Sigmoid colon (tissue), 7 donors: ENCODE results near the gene MAP3K7. TPM values are rescaled to one million over a fixed set of nuclear protein-coding genes. Genes with fewer than 3 reads are reported as not detected.

Experiments used
- DNase-seq: peaks from one replicate; pipeline ENCODE4 v3.0.0-alpha.2; 2019
- H3K27ac ChIP-seq, 4 donors: fragments of 200-600 bp; sonication (generic); one replicate each; pipeline ENCODE4 v1.5.1; 2016 to 2019; ENCODE audit warnings: mild to moderate bottlenecking in 1 of 4
- H3K27me3 ChIP-seq, 3 donors: fragments of 200-600 bp; sonication (generic); one replicate each; pipeline ENCODE4 v1.5.1; 2019; ENCODE audit warnings: mild to moderate bottlenecking in 1 of 3
- H3K36me3 ChIP-seq, 4 donors: fragments of 200-600 bp; sonication (generic); one replicate each; pipeline ENCODE4 v1.5.1; 2016 to 2019
- H3K4me1 ChIP-seq, 4 donors: fragments of 200-600 bp; sonication (generic); one replicate each; pipeline ENCODE4 v1.5.1; 2017 to 2019
- H3K4me3 ChIP-seq, 4 donors: fragments of 200-600 bp; sonication (generic); one replicate each; pipeline ENCODE4 v1.5.1; 2017 to 2019; ENCODE audit warnings: mild to moderate bottlenecking in 2 of 4, moderate library complexity in 1 of 4
- H3K9me3 ChIP-seq, 4 donors: fragments of 200-600 bp in 3 of 4; sonication (generic) in 3 of 4; one replicate each; pipeline versions ENCODE4 v1.5.1 to v1.6.1; 2013 to 2019
- CTCF ChIP-seq, 4 experiments: fragments of 450-650 bp in 3 of 4; fragments of 200-600 bp in 1 of 4; IDR thresholded peaks; one replicate each; pipeline ENCODE4 v1.5.1; 2016 to 2019; ENCODE audit warnings: antibody characterized with exemption in 4 of 4, mild to moderate bottlenecking in 3 of 4, moderate library complexity in 2 of 4
- EP300 ChIP-seq, 4 donors: sonication (generic); formaldehyde crosslinking; IDR thresholded peaks; one replicate each; pipeline ENCODE4 v1.6.1; 2017; ENCODE audit warnings: antibody characterized with exemption in 4 of 4
- POLR2A ChIP-seq, 2 donors: fragments of 450-650 bp; IDR thresholded peaks; one replicate each; pipeline ENCODE4 v1.6.1; 2016; ENCODE audit warnings: antibody characterized with exemption in 2 of 2, mild to moderate bottlenecking in 2 of 2, moderate library complexity in 2 of 2
- POLR2AphosphoS5 ChIP-seq, 4 donors: sonication (generic); formaldehyde crosslinking; IDR thresholded peaks; one replicate each; pipeline ENCODE4 v1.6.1; 2017; ENCODE audit warnings: antibody characterized with exemption in 4 of 4
- WGBS, 2 donors: extraction: QIAGEN DNeasy Blood & Tissue Kit; methylation state at CpG; one replicate each; pipeline ENCODE4 v1.1.7; 2013; 5-methylcytosine and 5-hydroxymethylcytosine counted together
- intact Hi-C: fragments of 100-400 bp; cut with DNase I; formaldehyde crosslinking; loops from one replicate; pipeline ENCODE4 v1.15.1; 2023
- polyA plus RNA-seq, 3 donors: library from polyadenylated mRNA; stranded (reverse); fragments of 200-250 nt; gene quantifications; one replicate each; pipeline ENCODE4 v1.2.3, GENCODE V29; 2013
- total RNA-seq, 4 donors: library from RNA; depleted of rRNA; stranded (reverse); fragments of >200 nt; gene quantifications; one replicate each; pipeline ENCODE4 v1.1.0, GENCODE V29; 2016
- donor health status: healthy with polysubstance abuse.
- donor health status: Bipolar disorder and iron deficiency.
- donor health status: healthy.

MAP3K7 gene
- total and polyA plus RNA-seq, 7 donors: 7.9 to 25.3 (median 21.2) TPM

- intact Hi-C loops: no loop called here
- peaks cover 0 to 97% (median 24%) of the 10 kb centered on the region in 4 donors for H3K36me3 ChIP-seq
- 90 to 92% methylated on average over 6 of the region's 6 CpGs for WGBS, 2 donors
These were observed 70.7 kb downstream of the MAP3K7 start for GRCh38 chr6:90516074-90516660.

GRCh38 chr6:90514496-90514895, 72.4 kb downstream of the MAP3K7 start:
- WGBS, 2 donors: 75 to 84% methylated on average over 3 of the region's 3 CpGs

More at GRCh38 chr6:90516074-90516660, 70.7 kb downstream of the MAP3K7 start:
- TF ChIP-seq POLR2AphosphoS5 (IDR thresholded peaks at IDR 0.05): no peak
- TF ChIP-seq CTCF (IDR thresholded peaks at IDR 0.05): no peak
- TF ChIP-seq POLR2A (IDR thresholded peaks at IDR 0.05): no peak
- TF ChIP-seq EP300 (IDR thresholded peaks at IDR 0.05): no peak
- DNase-seq: no peak
- Histone ChIP-seq H3K9me3 (no peaks in the 10 kb centered on the region), H3K4me3 (no peak overlapping the region), H3K27me3 (no peaks in the 10 kb centered on the region), H3K4me1 (no peaks in the 10 kb centered on the region), H3K27ac (no peak overlapping the region)

DNA sequence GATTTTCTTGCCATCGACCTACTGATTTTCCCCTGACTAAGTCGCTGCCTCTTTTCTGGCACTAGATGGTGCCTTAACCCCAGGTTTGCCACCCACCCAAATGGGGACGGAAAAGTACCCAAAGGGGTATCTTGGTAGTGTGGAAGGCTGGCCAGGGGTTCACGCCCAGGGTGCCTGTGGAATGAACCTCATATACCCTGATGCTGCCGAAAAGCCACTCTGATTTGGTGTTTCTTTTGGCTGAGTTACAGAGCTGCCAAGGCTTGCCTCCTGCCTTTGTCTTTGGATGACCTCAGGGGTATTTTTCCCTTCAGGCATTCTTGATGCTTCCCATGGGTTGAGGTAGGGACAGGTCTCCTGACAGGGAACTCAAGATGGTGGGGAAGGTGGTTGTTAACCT, 78.1 kb downstream of the MAP3K7 start:
- no peak overlapping the region for H3K4me3 ChIP-seq
- H3K4me1 ChIP-seq: no peaks in the 10 kb centered on the region
- WGBS, 2 donors: 85 to 91% methylated on average over 5 of the region's 5 CpGs
- no peaks in the 10 kb centered on the region for H3K9me3 ChIP-seq
- no peaks in the 10 kb centered on the region for H3K27me3 ChIP-seq
- intact Hi-C loops: no loop called here
- H3K36me3 ChIP-seq: peaks cover 0 to 27% (median 2%) of the 10 kb centered on the region in 4 donors
- H3K27ac ChIP-seq: no peak overlapping the region
- DNase-seq: no peak
- no peak for TF ChIP-seq EP300 (IDR thresholded peaks at IDR 0.05)

More at GRCh38 chr6:90514496-90514895, 72.4 kb downstream of the MAP3K7 start:
- Histone ChIP-seq H3K9me3 (no peaks in the 10 kb centered on the region), H3K36me3 (peaks cover 0 to 84% (median 21%) of the 10 kb centered on the region in 4 donors), H3K27me3 (no peaks in the 10 kb centered on the region), H3K4me3 (no peak overlapping the region), H3K4me1 (no peaks in the 10 kb centered on the region), H3K27ac (no peak overlapping the region)
- TF ChIP-seq CTCF (IDR thresholded peaks at IDR 0.05) (no peak), EP300 (IDR thresholded peaks at IDR 0.05) (no peak), POLR2AphosphoS5 (IDR thresholded peaks at IDR 0.05) (no peak), POLR2A (IDR thresholded peaks at IDR 0.05) (no peak)
- no peak for DNase-seq
- intact Hi-C loops: no loop called here

GRCh38 chr6:90502866-90503407, 83.9 kb downstream of the MAP3K7 start:
- WGBS, 2 donors: 33 to 59% methylated on average over 3 of the region's 3 CpGs
- Histone ChIP-seq H3K27me3 (no peaks in the 10 kb centered on the region), H3K4me1 (no peaks in the 10 kb centered on the region), H3K9me3 (no peaks in the 10 kb centered on the region), H3K36me3 (no peaks in the 10 kb centered on the region), H3K27ac (no peak overlapping the region), H3K4me3 (no peak overlapping the region)
- DNase-seq: no peak
- intact Hi-C loops: no loop called here
- no peak for TF ChIP-seq POLR2AphosphoS5 (IDR thresholded peaks at IDR 0.05)
- no peak for TF ChIP-seq CTCF (IDR thresholded peaks at IDR 0.05)
- TF ChIP-seq EP300 (IDR thresholded peaks at IDR 0.05): no peak
- no peak for TF ChIP-seq POLR2A (IDR thresholded peaks at IDR 0.05)

DNA sequence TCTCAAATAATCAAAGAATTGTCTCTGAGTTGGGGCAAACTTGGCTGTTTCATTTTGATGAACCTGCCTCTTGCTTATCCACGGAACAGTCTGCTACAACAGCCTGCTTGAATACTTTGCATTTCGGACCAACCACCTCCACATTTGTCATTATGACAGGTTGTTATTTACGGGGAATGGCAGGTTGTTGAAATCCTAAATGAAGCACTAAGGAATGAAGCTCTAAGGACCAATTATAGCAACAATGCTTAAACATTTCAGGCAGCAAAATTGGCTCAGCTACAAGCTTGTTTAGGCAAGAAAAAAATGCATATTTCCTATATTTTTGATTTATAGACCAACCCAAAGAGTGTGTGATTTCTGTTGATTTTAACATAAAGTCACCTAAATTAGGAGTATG, 84.5 kb downstream of the MAP3K7 start:
- no peak for DNase-seq
- Histone ChIP-seq H3K4me3 (no peak overlapping the region), H3K9me3 (no peaks in the 10 kb centered on the region), H3K4me1 (no peaks in the 10 kb centered on the region), H3K36me3 (no peaks in the 10 kb centered on the region), H3K27me3 (no peaks in the 10 kb centered on the region), H3K27ac (no peak overlapping the region)
- WGBS, 2 donors: 83 to 91% methylated on average over 3 of the region's 3 CpGs
- intact Hi-C loops: no loop called here
- TF ChIP-seq CTCF (IDR thresholded peaks at IDR 0.05) (no peak), POLR2AphosphoS5 (IDR thresholded peaks at IDR 0.05) (no peak)
